K562 (cell line): ENCODE data around the gene TMCC2. TPM values are rescaled to one million over a fixed set of nuclear protein-coding genes. Genes with fewer than 3 reads are reported as not detected.

Experiments
- ATF1 ChIP-seq, 2 experiments: fragments of 450-650 bp in 1 of 2; IDR thresholded peaks; 2 replicates each; pipeline ENCODE4 v1.6.1; 2016; ENCODE audit warnings: missing compliant biosample characterization in 1 of 2, missing genetic modification characterization in 1 of 2
- CBX3 ChIP-seq, 2 experiments: IDR thresholded peaks; 1 replicate in 1 of 2; 2 replicates in 1 of 2; pipeline ENCODE4 v1.6.1; 2012; ENCODE audit warnings: inconsistent platforms in 2 of 2, low read length in 2 of 2, borderline replicate concordance in 1 of 2, control low read depth in 1 of 2
- CCNT2 ChIP-seq: IDR thresholded peaks from 2 replicates; pipeline ENCODE4 v1.6.1; 2011; ENCODE audit warnings: borderline replicate concordance, low read depth, mild to moderate bottlenecking, moderate library complexity, mixed read lengths, low read length; ENCODE audit not compliant: insufficient read length; ENCODE audit errors: extremely low read depth
- CREM ChIP-seq: IDR thresholded peaks from 2 replicates; pipeline ENCODE4 v1.6.1; 2014; ENCODE audit warnings: antibody characterized with exemption, low read depth
- JUND ChIP-seq, 2 experiments: IDR thresholded peaks; 2 replicates in 1 of 2; 3 replicates in 1 of 2; pipeline ENCODE4 v1.6.1; 2011; ENCODE audit warnings: borderline replicate concordance in 2 of 2, low read depth in 2 of 2, low read length in 2 of 2, improper control_type of control experiment in 1 of 2, missing biosample characterization in 1 of 2, missing genetic modification characterization in 1 of 2, missing genetic modification reagents in 1 of 2
- LEF1 ChIP-seq: fragments of 450-650 bp; IDR thresholded peaks from 2 replicates; pipeline ENCODE4 v1.6.1; 2016; ENCODE audit warnings: mild to moderate bottlenecking
- MIER1 ChIP-seq: fragments of 450-650 bp; IDR thresholded peaks from 2 replicates; pipeline ENCODE4 v1.6.1; 2016; ENCODE audit warnings: antibody characterized with exemption, mild to moderate bottlenecking, low read depth
- NFYB ChIP-seq: IDR thresholded peaks from 2 replicates; pipeline ENCODE4 v1.6.1; 2011; ENCODE audit warnings: mild to moderate bottlenecking, moderate library complexity; ENCODE audit not compliant: insufficient read length; ENCODE audit errors: extremely low read depth
- SAFB ChIP-seq: fragments of 200-400 bp; formaldehyde crosslinking; IDR thresholded peaks from 2 replicates; pipeline ENCODE4 v1.6.1; 2017; ENCODE audit warnings: low read depth, low read length, borderline replicate concordance
- SMAD4 ChIP-seq: fragments of 250-450 bp; sonication (Bioruptor Pico); conservative IDR thresholded peaks from 2 replicates; pipeline ENCODE4 v1.8.0; 2021; ENCODE audit warnings: inconsistent platforms, mild to moderate bottlenecking, moderate library complexity
- TGIF2 ChIP-seq: sonication (generic); formaldehyde crosslinking; IDR thresholded peaks from 2 replicates; pipeline ENCODE4 v1.8.1; 2022; ENCODE audit warnings: mild to moderate bottlenecking, missing genetic modification reagents, moderate library complexity
- TRIM25 ChIP-seq: fragments of 450-650 bp; IDR thresholded peaks from 2 replicates; pipeline ENCODE4 v1.7.0; 2016; ENCODE audit warnings: borderline replicate concordance
- ZNF347 ChIP-seq: fragments of 450-650 bp; formaldehyde crosslinking; IDR thresholded peaks from 2 replicates; pipeline ENCODE4 v1.4.0; 2020; ENCODE audit warnings: low read depth, mild to moderate bottlenecking, moderate library complexity
- polyA plus RNA-seq, 8 experiments: library from polyadenylated mRNA; depleted of rRNA in 4 of 8; stranded (reverse) in 5 of 8; unstranded in 3 of 8; fragments of >200 nt; fragmentation: Nextera tagmentation in 2 of 8; fragmentation: Illumina TruSeq in 1 of 8; extraction: Ambion mirVana in 2 of 8; extraction: Trizol in 1 of 8; gene quantifications; 2 replicates each; pipeline versions ENCODE4 v1.2.1 to v1.2.3, GENCODE V29; 2011 to 2014; ENCODE audit warnings: inconsistent platforms in 1 of 8, missing spikeins in 1 of 8
- total RNA-seq, 7 experiments: library from RNA; depleted of rRNA in 6 of 7; stranded (reverse); fragments of >200 nt in 6 of 7; fragmentation: Illumina TruSeq in 2 of 7; extraction: Trizol in 2 of 7; gene quantifications; 2 replicates each; pipeline versions ENCODE4 v1.2.1 to v1.2.3, GENCODE V29; 2011 to 2021; ENCODE audit warnings: low replicate concordance in 1 of 7
- TF ChIP-seq, protein P1 (sequence below), 2 experiments: IDR thresholded peaks in 1 of 2; conservative IDR thresholded peaks in 1 of 2; 2 replicates each; pipeline ENCODE4 v1.6.1; 2016; ENCODE audit warnings: low read depth in 2 of 2, mild to moderate bottlenecking in 1 of 2, missing compliant biosample characterization in 1 of 2, missing genetic modification characterization in 1 of 2, moderate library complexity in 1 of 2
- TF ChIP-seq, protein P2 (sequence below): IDR thresholded peaks from 3 replicates; pipeline ENCODE4 v1.6.1; 2011; ENCODE audit warnings: borderline replicate concordance, mild to moderate bottlenecking; ENCODE audit not compliant: insufficient read length, insufficient read depth
- TF ChIP-seq, protein P3 (sequence below): IDR thresholded peaks from 2 replicates; pipeline ENCODE4 v1.6.1; 2014; ENCODE audit warnings: antibody characterized with exemption
- TF ChIP-seq, protein P4 (sequence below): fragments of 250-450 bp; sonication (Bioruptor Pico); IDR thresholded peaks from 2 replicates; pipeline ENCODE4 v1.5.0; 2021

Gene TMCC2
- total and polyA plus RNA-seq, 9 of the 15 experiments (the other 6 are each of a cell fraction or from before 2014, with no cell fraction given): 0.06 to 1.8 (median 0.98) TPM

- TF ChIP-seq TRIM25: no peak
- TF ChIP-seq CBX3 (IDR thresholded peaks at IDR 0.05; ENCODE audit: borderline replicate concordance in 1 of 2, low read length in 2 of 2): peak in 1 of 2 experiments; percentile 27; a peak in 1 of 3 replicates
- TF ChIP-seq CCNT2: peak; percentile 85
- TF ChIP-seq, protein P1, sequence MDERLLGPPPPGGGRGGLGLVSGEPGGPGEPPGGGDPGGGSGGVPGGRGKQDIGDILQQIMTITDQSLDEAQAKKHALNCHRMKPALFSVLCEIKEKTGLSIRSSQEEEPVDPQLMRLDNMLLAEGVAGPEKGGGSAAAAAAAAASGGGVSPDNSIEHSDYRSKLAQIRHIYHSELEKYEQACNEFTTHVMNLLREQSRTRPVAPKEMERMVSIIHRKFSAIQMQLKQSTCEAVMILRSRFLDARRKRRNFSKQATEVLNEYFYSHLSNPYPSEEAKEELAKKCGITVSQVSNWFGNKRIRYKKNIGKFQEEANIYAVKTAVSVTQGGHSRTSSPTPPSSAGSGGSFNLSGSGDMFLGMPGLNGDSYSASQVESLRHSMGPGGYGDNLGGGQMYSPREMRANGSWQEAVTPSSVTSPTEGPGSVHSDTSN (CRISPR knock-in tag; IDR thresholded peaks at IDR 0.05; ENCODE audit: low read depth): no peak
- TF ChIP-seq, protein P1 (tag; conservative IDR thresholded peaks at IDR 0.05; ENCODE audit: low read depth): peak; percentile 36
- TF ChIP-seq MIER1: no peak
- TF ChIP-seq CREM: peak; percentile 56; the same call in 1 of the 2 replicates
- no peak for TF ChIP-seq SAFB
- TF ChIP-seq, protein P2, sequence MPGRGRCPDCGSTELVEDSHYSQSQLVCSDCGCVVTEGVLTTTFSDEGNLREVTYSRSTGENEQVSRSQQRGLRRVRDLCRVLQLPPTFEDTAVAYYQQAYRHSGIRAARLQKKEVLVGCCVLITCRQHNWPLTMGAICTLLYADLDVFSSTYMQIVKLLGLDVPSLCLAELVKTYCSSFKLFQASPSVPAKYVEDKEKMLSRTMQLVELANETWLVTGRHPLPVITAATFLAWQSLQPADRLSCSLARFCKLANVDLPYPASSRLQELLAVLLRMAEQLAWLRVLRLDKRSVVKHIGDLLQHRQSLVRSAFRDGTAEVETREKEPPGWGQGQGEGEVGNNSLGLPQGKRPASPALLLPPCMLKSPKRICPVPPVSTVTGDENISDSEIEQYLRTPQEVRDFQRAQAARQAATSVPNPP: no peak
- no peak for TF ChIP-seq TGIF2 (CRISPR knock-in tag)
- TF ChIP-seq, protein P3, sequence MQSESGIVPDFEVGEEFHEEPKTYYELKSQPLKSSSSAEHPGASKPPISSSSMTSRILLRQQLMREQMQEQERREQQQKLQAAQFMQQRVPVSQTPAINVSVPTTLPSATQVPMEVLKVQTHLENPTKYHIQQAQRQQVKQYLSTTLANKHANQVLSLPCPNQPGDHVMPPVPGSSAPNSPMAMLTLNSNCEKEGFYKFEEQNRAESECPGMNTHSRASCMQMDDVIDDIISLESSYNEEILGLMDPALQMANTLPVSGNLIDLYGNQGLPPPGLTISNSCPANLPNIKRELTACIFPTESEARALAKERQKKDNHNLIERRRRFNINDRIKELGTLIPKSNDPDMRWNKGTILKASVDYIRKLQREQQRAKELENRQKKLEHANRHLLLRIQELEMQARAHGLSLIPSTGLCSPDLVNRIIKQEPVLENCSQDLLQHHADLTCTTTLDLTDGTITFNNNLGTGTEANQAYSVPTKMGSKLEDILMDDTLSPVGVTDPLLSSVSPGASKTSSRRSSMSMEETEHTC: no peak
- TF ChIP-seq ZNF347 (CRISPR knock-in tag): no peak
- TF ChIP-seq NFYB: peak; percentile 32
- TF ChIP-seq, protein P4, sequence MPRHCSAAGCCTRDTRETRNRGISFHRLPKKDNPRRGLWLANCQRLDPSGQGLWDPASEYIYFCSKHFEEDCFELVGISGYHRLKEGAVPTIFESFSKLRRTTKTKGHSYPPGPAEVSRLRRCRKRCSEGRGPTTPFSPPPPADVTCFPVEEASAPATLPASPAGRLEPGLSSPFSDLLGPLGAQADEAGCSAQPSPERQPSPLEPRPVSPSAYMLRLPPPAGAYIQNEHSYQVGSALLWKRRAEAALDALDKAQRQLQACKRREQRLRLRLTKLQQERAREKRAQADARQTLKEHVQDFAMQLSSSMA (CRISPR knock-in tag): no peak
- peak; percentile 50; the same call in 1 of the 2 replicates for TF ChIP-seq JUND (IDR thresholded peaks at IDR 0.05; ENCODE audit: borderline replicate concordance, low read depth, low read length)
- peak; percentile 72; the same call in 2 of the 3 replicates for TF ChIP-seq JUND (tag; IDR thresholded peaks at IDR 0.05; ENCODE audit: borderline replicate concordance, low read depth, low read length)
- no peak for TF ChIP-seq ATF1 (CRISPR knock-in tag; IDR thresholded peaks at IDR 0.05)
- TF ChIP-seq ATF1 (tag; IDR thresholded peaks at IDR 0.05): peak; percentile 84
- peak; percentile 93 for TF ChIP-seq SMAD4 (CRISPR knock-in tag)
- peak; percentile 68 for TF ChIP-seq LEF1
Observed at GRCh38 chr1:205255941-205256780, 28.4 kb downstream of the TMCC2 start (continued).
